ENCODE results near the gene SOCS6.

Gene SOCS6

DNA sequence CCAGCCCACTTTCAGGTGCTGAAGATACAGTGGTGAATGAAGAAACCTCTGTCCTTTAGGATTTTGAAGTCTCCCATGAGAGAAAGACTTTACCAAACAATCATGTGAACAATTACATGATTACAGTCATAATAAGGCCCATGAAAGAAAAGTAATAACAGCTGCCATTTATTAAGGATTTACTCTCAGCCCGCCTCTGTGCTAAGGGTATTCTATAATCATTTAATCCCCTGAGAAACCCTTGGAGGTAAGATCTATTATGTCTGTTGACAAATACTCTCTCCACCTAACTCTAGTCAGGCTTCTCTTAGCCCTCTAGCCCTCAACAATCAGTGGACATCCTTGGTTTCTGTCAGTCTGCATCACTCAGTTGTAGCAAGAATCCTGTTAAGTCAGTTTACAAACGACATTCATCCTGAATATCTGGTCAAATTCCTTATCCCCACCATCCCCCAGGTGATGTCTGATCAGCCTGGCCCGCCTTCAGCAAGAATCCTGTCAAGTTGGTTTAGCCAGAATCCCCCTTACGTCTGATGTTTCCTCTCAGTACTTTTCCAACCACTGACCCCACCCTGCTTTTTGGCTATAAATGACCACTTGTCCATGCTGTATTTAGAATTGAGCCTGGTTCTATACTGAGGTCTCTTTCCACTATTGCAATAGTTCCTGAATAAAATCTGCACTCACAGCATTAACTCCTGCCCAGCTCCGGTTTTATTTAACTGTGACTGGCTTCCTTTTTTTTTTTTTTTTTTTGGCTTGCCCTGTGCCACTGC lies 12.2 kb upstream of the SOCS6 start:
- DNase-seq (ENCODE audit: low read depth), result no peak

DNA sequence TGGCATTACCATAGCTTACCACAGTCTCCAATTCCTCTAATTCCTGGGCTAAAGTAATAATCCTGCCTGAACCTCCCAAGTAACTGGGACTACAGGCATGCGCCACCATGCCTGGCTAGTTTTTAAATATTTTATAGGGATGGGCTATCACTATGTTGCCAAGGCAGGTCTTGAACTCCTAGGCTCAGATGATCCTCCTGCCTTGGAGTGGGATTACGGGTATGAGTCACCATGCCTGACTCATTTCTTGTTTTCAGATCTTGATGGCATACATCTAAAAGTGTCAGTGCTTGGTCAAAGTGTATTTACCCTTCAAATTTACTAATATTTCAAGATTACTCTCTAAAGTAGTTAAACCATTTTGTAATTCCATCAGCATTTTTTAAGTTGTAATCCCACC lies 9.4 kb upstream of the SOCS6 start:
- DNase-seq (ENCODE audit: low read depth), result no peak
- no peak overlapping the region for H3K4me3 ChIP-seq (ENCODE audit: low read depth, low read length)
- TF ChIP-seq, protein P1, sequence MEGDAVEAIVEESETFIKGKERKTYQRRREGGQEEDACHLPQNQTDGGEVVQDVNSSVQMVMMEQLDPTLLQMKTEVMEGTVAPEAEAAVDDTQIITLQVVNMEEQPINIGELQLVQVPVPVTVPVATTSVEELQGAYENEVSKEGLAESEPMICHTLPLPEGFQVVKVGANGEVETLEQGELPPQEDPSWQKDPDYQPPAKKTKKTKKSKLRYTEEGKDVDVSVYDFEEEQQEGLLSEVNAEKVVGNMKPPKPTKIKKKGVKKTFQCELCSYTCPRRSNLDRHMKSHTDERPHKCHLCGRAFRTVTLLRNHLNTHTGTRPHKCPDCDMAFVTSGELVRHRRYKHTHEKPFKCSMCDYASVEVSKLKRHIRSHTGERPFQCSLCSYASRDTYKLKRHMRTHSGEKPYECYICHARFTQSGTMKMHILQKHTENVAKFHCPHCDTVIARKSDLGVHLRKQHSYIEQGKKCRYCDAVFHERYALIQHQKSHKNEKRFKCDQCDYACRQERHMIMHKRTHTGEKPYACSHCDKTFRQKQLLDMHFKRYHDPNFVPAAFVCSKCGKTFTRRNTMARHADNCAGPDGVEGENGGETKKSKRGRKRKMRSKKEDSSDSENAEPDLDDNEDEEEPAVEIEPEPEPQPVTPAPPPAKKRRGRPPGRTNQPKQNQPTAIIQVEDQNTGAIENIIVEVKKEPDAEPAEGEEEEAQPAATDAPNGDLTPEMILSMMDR (IDR thresholded peaks at IDR 0.05; ENCODE audit: low read depth, low read length, missing control alignments), result no peak

More for the DNA sequence above, 12.2 kb upstream of the SOCS6 start:
- H3K4me3 ChIP-seq (ENCODE audit: low read depth, low read length), result no peak overlapping the region
- TF ChIP-seq, protein P1 (IDR thresholded peaks at IDR 0.05; ENCODE audit: low read depth, low read length, missing control alignments), result no peak

DNA sequence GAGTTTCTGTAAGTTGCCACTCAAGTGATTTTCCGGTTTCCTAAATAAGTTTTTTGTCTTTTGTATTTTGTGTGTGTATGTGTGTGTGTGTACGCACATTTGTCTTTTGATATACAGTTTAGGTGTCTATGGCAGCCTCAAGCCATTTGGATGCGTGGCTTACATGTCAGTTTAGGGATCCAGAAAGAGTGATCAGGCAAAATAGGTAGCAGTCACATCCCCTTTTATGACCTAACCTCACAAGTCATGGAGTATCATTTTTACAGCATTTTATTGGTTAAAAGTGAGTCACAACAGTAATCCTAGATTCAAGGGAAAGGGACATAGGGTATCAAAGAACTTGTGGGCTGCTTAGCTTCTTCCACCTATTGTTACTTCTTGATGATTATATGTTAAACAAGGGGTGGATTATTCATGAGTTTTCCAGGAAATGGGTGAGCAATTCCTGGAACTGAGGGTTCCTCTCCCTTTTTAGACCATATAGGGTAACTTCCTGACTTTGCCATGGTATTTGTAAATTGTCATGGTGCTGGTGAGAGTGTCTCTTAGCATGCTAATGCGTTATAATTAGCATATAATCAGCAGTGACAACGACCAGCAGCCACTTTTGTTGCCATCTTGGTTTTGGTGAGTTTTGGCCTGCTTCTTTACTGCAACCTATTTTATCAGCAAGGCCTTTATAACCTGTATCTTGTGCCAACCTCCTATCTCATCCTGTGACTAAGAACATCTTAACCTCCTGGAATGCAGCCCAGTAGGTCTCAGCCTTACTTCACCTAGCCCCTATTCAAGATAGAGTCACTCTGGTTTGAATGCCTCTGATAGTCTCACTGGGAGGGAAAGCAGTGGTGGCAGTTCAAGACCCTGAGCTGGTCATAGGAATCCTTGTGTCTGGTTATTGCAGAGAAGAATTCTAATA lies 8.6 kb upstream of the SOCS6 start:
- no peak for DNase-seq (ENCODE audit: low read depth)
- TF ChIP-seq, protein P1 (IDR thresholded peaks at IDR 0.05; ENCODE audit: low read depth, low read length, missing control alignments), result no peak
- no peak overlapping the region for H3K4me3 ChIP-seq (ENCODE audit: low read depth, low read length)

DNA sequence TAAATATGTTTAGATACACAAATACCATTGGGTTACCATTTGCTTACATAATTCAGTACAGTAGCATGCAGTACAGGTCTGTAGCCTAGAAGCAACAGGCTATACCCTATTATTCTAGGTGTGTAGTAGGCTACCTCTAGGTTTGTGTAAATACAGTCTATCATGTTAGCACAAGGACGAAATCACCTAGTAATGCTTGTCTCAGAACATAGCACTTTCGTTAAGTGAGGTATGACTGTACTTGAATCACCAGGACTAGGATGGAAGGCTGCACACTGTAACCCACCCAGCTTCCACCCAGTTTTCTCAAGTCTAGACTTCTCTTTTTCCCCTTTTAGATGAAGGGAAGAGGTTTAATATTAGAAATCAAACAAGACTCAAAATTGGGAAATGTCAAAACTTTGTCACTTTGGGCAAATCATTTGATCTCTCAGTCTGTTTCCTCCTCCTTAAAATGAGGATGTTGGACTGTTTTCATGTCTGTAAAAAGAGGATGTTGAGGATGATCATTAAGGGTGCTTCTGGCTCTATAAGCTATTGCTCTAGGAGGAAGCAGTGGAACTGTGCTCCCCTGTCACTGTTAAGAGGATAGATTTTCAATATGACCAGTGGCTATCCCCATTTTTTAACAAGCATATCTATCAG lies 3.7 kb upstream of the SOCS6 start:
- DNase-seq (ENCODE audit: low read depth), result no peak
- TF ChIP-seq, protein P1 (IDR thresholded peaks at IDR 0.05; ENCODE audit: low read depth, low read length, missing control alignments), result no peak
- H3K4me3 ChIP-seq (ENCODE audit: low read depth, low read length), result no peak overlapping the region

DNA sequence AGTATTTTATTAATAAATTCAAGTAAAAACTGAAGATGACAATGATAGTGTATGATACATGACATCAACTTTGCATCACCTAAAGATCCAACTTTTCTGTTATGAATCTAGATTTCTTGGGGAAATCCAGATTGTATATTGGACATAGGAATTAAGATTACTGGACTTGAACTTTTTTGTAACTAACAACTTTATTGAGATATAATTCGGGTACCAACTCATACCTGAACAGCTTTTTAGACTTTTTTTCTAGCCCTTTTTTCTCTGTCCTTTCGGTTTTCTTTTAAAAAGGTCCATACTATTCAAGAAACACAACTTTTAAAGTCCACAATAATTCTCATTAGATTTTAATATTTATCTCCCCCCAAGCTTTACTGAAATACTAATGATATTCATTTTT lies 1.1 kb upstream of the SOCS6 start:
- no peak overlapping the region for H3K4me3 ChIP-seq (ENCODE audit: low read depth, low read length)
- no peak for DNase-seq (ENCODE audit: low read depth)

DNA sequence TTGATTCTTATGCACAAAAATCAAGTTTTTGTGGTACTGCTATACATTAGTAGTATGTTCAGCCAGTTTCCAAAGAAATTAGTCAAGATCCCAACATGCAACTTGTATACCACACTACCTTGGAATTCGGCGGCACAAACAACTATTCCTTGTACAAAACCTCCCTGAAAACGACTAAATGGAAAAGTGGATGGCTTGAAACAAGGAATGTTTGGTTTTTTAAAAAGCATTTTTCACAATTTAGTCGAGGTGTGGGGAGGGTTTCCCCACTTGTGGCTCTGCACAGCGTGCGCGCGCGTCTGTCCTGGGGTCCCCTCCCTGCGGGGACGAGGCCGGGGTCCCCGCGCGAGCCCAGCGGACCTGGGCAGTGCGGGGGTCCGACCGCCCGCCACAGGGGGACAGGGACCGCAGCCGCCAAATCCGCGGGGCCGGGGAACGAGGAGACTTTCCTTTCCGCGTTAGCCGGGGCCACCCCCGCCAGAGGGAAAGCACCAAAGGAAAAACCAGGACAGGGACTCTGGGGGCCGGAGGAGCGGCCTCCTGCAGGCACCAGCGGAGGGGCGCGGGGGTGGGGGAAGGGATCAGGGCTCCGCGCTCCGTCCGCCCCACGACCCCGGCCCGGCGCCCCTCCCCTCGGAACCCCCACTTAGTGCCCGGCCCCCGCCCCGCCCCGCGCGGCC lies 534 bp upstream of the SOCS6 start:
- TF ChIP-seq, protein P1 (IDR thresholded peaks at IDR 0.05; ENCODE audit: low read depth, low read length, missing control alignments), result no peak
- peak overlapping the region; percentile 84 for H3K4me3 ChIP-seq (ENCODE audit: low read depth, low read length)
- no peak for DNase-seq (ENCODE audit: low read depth)

More for the DNA sequence above, 1.1 kb upstream of the SOCS6 start:
- TF ChIP-seq, protein P1 (IDR thresholded peaks at IDR 0.05; ENCODE audit: low read depth, low read length, missing control alignments), result no peak

All from GM12864 (cell line).